Smooth muscle cell (in vitro differentiated cells): ENCODE data around the gene SLC25A41. TPM values are rescaled to one million over a fixed set of nuclear protein-coding genes. Genes with fewer than 3 reads are reported as not detected.

Experiments used
- DNase-seq: peaks from one replicate; lab custom pipeline; 2025; ENCODE audit not compliant: unreplicated experiment; lab: John Stamatoyannopoulos, UW
- H2AFZ ChIP-seq: fragments of 200-600 bp; sonication (generic); 2 replicates; pipeline ENCODE4 v1.6.0; 2016; ENCODE audit warnings: antibody characterized with exemption, low read depth, mild to moderate bottlenecking
- H3F3A ChIP-seq: fragments of 200-600 bp; sonication (generic); 2 replicates; pipeline ENCODE4 v1.6.0; 2017; ENCODE audit warnings: antibody characterized with exemption, low read depth
- H3K27ac ChIP-seq: fragments of 200-600 bp; sonication (generic); 2 replicates; pipeline ENCODE4 v1.5.1; 2016; ENCODE audit warnings: low read depth, mild to moderate bottlenecking
- H3K27me3 ChIP-seq: fragments of 200-600 bp; sonication (generic); 2 replicates; pipeline ENCODE4 v1.6.1; 2016; ENCODE audit warnings: low read depth, mild to moderate bottlenecking
- H3K36me3 ChIP-seq: fragments of 200-600 bp; sonication (generic); 2 replicates; pipeline ENCODE4 v1.5.1; 2016; ENCODE audit warnings: low read depth
- H3K4me1 ChIP-seq: fragments of 200-600 bp; sonication (generic); 2 replicates; pipeline ENCODE4 v1.5.1; 2016; ENCODE audit warnings: low read depth
- H3K4me2 ChIP-seq: fragments of 200-600 bp; sonication (generic); 2 replicates; pipeline ENCODE4 v1.6.0; 2016; ENCODE audit warnings: mild to moderate bottlenecking
- H3K4me3 ChIP-seq: fragments of 200-600 bp; sonication (generic); 2 replicates; pipeline ENCODE4 v1.5.1; 2016; ENCODE audit warnings: mild to moderate bottlenecking
- H3K79me2 ChIP-seq: fragments of 200-600 bp; sonication (generic); 2 replicates; pipeline ENCODE4 v1.6.0; 2016; ENCODE audit warnings: low read depth, mild to moderate bottlenecking
- H3K9ac ChIP-seq: fragments of 200-600 bp; sonication (generic); 2 replicates; pipeline ENCODE4 v1.6.0; 2016; ENCODE audit warnings: low read depth
- H3K9me3 ChIP-seq: fragments of 200-600 bp; sonication (generic); replicated peaks from 2 replicates; pipeline ENCODE4 v1.5.1; 2016; ENCODE audit warnings: low read depth
- H4K20me1 ChIP-seq: fragments of 200-600 bp; sonication (generic); 2 replicates; pipeline ENCODE4 v1.6.0; 2016; ENCODE audit warnings: low read depth
- WGBS: methylation state at CpG from one replicate; pipeline ENCODE4 v1.1.7; 2016; ENCODE audit warnings: low lambda C conversion rate; 5-methylcytosine and 5-hydroxymethylcytosine counted together
- polyA plus RNA-seq: library from polyadenylated mRNA; unstranded; fragments of >200 nt; fragmentation: Nextera tagmentation; extraction: Ambion mirVana; gene quantifications from 2 replicates; pipeline ENCODE4 v1.2.1, GENCODE V29; 2016
- total RNA-seq: library from RNA; depleted of rRNA; stranded (reverse); fragments of >200 nt; gene quantifications from 2 replicates; pipeline ENCODE4 v1.2.3, GENCODE V29; 2014
- TF ChIP-seq, protein P1 (sequence below): fragments of 200-600 bp; sonication (generic); IDR thresholded peaks from 2 replicates; pipeline ENCODE4 v1.5.1; 2017; ENCODE audit warnings: borderline replicate concordance, mild to moderate bottlenecking, antibody characterized with exemption; ENCODE audit not compliant: insufficient read depth, poor library complexity, severe bottlenecking

Gene SLC25A41
- total and polyA plus RNA-seq, 2 experiments from 2014 or later = 0.30 TPM; not detected in 1

DNA sequence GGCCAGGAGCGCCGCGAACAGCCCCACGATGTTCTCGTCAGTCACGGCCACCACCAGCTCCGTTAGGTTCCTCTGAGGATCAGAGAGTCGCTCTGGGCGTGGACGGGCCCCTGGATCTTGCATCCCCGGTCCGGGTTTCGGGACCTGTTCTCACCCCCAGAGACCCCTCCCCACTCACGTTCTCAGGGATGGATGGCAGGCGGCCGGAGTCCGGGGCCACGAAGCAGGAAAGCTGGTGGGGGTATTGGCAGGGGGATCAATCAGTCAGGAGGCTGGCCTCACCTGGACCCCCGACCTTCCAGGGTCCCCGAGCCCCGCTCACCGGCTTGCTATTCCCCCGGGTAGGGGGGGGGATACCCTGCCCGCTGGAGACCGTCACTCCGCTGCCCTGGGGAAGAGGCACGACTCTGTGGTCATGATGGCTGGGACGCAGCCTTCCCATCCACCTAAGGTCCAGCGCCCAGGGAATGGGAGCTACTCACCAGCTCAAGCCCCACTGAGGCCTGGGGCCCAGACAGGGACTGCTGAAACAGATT is 43.4 kb upstream of the SLC25A41 start:
- H4K20me1 ChIP-seq = no peaks in the 10 kb centered on the region
- H3K27ac ChIP-seq = no peak overlapping the region
- peaks cover 23% of the 10 kb centered on the region for H3K27me3 ChIP-seq
- no peak overlapping the region for H3K9ac ChIP-seq
- H3K4me1 ChIP-seq = peaks cover 9% of the 10 kb centered on the region
- DNase-seq = no peak
- no peaks in the 10 kb centered on the region for H3F3A ChIP-seq
- H3K4me3 ChIP-seq = peak overlapping the region; percentile 25
- H2AFZ ChIP-seq = peak overlapping the region; percentile 39
- 20% methylated on average over 27 of the region's 29 CpGs for WGBS
- no peaks in the 10 kb centered on the region for H3K36me3 ChIP-seq
- H3K79me2 ChIP-seq = no peaks in the 10 kb centered on the region
- H3K4me2 ChIP-seq = peak overlapping the region; percentile 78
- TF ChIP-seq, protein P1, sequence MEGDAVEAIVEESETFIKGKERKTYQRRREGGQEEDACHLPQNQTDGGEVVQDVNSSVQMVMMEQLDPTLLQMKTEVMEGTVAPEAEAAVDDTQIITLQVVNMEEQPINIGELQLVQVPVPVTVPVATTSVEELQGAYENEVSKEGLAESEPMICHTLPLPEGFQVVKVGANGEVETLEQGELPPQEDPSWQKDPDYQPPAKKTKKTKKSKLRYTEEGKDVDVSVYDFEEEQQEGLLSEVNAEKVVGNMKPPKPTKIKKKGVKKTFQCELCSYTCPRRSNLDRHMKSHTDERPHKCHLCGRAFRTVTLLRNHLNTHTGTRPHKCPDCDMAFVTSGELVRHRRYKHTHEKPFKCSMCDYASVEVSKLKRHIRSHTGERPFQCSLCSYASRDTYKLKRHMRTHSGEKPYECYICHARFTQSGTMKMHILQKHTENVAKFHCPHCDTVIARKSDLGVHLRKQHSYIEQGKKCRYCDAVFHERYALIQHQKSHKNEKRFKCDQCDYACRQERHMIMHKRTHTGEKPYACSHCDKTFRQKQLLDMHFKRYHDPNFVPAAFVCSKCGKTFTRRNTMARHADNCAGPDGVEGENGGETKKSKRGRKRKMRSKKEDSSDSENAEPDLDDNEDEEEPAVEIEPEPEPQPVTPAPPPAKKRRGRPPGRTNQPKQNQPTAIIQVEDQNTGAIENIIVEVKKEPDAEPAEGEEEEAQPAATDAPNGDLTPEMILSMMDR = no peak
- H3K9me3 ChIP-seq = no peaks in the 10 kb centered on the region

DNA sequence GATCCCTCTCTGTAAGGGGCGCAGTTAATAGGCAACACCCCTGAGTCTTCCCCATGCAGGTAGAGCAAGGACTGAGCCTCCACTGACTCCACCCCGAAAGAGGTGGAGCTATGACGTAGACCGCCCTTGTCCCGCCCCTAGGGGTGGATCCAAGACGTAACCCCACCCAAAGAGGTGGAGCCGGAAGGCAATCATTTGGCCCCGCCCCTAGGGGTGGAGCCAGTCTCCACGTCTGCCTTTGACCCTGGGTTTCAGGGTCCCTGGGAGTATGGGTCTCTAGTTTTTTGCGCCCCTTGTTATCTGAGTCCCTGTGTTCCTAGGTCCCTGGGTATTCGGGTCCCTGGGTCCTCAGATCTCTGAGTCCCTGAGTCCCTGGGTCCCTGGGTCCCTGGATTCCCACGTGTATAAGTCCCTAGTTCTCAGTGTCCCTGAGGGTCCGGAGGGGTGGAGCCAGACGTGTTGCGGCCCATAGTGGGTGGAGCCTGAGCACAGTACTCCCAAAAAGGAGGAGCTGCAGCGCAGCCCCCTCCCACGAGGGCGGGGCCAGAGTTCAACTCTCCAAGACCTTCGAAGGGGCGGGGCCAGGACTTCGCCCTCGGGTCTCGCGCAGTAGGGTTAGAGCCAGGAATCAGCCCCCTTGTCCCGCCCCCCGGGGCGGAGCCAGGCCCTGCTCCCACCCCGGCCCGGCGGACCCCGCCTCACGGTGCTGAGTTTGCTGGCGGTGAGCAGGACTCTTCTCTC is 42.8 kb upstream of the SLC25A41 start:
- Histone ChIP-seq H3K27me3 (peaks cover 23% of the 10 kb centered on the region), H3K4me1 (peaks cover 9% of the 10 kb centered on the region), H3K9me3 (no peaks in the 10 kb centered on the region), H2AFZ (peak overlapping the region; percentile 39), H3F3A (no peaks in the 10 kb centered on the region), H3K79me2 (no peaks in the 10 kb centered on the region), H3K4me3 (peak overlapping the region; percentile 25), H3K36me3 (no peaks in the 10 kb centered on the region), H3K9ac (no peak overlapping the region), H3K27ac (no peak overlapping the region), H4K20me1 (no peaks in the 10 kb centered on the region), H3K4me2 (peak overlapping the region; percentile 78)
- DNase-seq = no peak
- 3% methylated on average over 23 of the region's 33 CpGs for WGBS
- TF ChIP-seq, protein P1 = no peak

DNA sequence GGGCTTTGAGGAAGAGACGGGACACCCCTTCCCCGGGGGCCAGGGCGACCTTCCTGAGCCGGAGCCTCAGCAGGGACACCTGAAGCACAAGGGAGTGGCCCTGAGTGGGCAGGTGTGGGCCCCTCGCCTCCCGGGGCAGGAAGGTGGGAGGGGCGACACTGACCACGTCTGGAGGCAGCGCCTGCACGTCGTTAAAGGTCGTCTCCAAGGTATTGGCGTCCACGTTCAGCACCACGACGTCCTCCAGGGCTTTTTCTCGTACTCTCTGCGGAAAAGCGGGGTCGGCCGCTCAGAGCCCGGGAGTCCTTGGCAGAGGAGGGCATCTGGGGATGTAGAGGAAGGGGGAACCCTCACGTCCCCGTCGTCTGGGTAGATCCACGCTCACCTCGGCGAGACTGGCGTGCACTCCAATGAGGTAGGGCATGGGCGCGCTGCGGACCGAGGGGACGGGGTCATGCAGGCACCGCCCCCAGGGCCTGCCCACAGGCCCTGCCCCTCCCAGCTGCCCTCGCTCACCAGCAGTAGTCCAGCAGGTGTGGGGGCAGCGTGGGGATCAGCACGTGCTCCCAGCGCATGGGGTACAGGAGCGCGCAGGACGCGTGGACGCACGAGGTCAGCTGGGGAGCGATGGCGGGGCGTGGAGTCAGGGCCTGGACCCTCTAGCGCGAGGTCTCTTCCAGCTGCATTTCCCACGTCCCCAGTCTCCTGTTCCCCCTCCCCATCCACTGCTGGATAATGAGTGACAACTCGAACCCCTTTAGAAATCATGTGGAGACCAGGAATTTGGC is 42.0 kb upstream of the SLC25A41 start:
- no peaks in the 10 kb centered on the region for H3K79me2 ChIP-seq
- H4K20me1 ChIP-seq = no peaks in the 10 kb centered on the region
- peak overlapping the region; percentile 78 for H3K4me2 ChIP-seq
- peaks cover 23% of the 10 kb centered on the region for H3K27me3 ChIP-seq
- H3K27ac ChIP-seq = no peak overlapping the region
- no peak overlapping the region for H3K4me3 ChIP-seq
- peaks cover 9% of the 10 kb centered on the region for H3K4me1 ChIP-seq
- H3F3A ChIP-seq = no peaks in the 10 kb centered on the region
- no peaks in the 10 kb centered on the region for H3K9me3 ChIP-seq
- no peaks in the 10 kb centered on the region for H3K36me3 ChIP-seq
- TF ChIP-seq, protein P1 = no peak
- H2AFZ ChIP-seq = no peak overlapping the region
- DNase-seq = no peak
- H3K9ac ChIP-seq = no peak overlapping the region
- 6% methylated on average over 44 of the region's 52 CpGs for WGBS
